Measurements from ENCODE around the gene BMP7.
"Not testable (repeated sequence)": the region's sequence is repeated elsewhere in the genome, so short reads cannot be mapped to it uniquely, and the experiment has no call there.

Gene BMP7

DNA sequence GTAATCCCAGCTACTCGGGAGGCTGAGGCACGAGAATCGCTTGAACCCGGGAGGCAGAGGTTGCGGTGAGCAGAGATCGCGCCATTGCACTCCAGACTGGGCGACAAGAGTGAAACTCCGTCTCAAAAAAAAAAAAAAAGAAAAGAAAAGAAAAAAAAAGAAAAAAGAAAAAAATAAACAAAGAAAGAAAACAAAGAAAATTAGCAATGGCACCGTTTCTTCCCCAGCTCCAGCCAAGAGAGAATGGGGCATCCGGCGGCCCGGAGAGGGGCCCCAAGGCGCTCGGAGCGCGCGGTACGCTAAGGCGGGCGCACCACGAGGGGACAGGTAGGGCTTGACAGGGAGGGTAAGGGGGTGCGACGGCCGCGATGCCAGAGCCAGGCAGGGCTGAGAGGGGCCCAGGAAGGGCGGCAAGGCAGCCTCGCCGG lies 1.5 kb downstream of the BMP7 start:
- DNase-seq = not testable (repeated sequence)

DNA sequence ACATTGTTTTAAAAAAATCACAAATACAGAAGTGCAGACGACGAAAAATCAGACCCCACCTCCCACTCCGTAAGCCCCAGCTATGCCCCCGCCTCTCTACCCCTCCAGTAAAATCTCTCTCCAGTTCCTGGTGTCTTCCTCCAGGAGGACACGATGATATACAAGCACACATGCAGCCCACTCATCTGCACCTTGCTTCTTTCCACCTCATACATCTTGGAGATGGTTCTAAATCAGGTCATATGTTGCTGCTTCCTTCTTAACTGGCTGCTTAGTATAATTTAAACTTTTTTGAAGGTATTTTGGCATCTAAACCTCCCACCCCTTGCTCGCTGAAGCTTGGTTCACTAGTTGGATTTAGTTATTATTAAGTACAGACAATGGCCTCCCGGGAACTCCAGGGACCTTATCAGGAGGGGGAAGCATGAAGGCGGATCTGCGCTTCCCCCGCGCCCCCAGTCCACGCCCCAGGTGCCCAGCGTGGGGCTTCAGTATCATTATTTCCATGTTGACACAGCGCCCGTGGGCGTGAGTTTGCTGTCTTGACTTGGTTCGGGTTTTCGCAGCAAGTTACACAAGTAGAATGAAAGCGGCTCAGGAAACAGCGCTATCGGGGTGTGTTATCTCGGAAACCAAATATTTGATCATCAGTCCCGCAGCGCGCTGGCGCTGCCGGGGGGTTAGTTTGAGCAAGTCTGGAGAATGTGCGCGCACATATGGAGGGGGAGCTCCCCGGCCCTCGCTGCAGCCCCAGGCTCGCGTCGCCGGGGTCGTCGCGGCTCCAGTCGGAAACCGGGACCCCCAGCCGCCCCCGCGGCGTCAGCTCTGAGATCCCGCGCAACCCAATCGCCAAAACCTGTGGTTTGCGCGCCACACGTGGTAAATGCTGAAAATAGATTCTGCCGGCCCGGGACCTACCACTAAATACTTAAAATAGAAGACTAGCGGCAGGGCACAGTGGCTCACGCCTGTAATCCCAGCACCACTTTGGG lies 2.3 kb downstream of the BMP7 start:
- no peak for DNase-seq

DNA sequence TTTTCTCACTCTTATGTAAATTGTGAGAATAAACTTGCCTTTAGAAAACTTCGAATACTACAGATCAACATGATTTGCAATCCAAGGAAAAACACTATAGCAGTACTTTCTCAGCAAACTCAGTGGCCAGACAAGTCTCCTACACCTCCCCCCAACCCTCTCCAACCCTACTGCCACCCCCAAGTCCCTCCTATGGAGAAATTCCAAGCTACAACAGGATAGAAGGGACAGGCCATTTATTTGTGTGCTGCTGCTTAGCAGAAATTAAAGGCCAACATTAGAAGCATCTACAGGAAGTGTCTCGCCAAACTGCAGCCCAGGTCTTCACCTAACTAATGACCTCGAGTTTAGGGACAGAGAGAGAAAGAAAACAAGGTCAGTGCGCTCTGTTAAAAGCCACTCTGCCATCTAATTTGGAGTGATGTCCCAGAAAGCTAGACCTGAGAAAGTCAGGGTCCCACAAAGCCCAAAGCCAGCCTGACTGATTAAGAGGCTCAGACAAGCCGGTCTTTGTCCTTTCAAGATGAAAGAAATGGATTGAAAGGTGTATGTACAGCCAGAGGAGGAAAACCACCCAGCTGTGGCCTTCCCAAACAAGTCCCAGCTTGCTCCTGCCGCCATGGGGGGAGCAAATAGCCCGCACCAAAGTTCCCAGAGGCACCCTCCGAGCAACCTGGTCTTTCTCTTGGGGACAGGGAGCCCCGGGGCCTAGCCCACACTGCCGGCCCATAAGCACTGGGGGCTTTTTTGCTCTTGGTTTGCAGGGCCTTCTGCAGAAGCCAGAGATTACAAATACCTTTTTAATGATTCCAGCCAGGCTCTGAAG lies 3.4 kb downstream of the BMP7 start:
- DNase-seq = no peak

DNA sequence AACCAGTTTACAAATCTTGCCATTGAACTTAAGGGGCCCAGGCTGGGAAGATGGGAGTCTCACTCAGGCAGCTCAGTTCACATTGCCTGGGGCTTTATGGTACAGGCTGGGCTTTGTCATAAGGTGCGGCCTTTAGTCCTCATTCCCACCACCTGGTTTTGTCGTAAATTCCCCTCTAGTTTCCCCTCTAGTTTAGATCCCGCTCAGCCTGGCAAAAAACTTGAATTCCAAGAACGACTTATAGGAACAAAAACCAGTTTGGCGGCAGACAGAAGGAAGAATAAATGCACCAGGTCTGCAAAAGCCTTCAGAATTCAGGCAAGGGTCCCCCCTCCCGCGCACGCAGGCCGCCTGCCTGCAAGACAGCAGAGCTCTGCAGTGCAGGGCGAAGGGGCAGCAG lies 4.1 kb downstream of the BMP7 start:
- no peak for DNase-seq

DNA sequence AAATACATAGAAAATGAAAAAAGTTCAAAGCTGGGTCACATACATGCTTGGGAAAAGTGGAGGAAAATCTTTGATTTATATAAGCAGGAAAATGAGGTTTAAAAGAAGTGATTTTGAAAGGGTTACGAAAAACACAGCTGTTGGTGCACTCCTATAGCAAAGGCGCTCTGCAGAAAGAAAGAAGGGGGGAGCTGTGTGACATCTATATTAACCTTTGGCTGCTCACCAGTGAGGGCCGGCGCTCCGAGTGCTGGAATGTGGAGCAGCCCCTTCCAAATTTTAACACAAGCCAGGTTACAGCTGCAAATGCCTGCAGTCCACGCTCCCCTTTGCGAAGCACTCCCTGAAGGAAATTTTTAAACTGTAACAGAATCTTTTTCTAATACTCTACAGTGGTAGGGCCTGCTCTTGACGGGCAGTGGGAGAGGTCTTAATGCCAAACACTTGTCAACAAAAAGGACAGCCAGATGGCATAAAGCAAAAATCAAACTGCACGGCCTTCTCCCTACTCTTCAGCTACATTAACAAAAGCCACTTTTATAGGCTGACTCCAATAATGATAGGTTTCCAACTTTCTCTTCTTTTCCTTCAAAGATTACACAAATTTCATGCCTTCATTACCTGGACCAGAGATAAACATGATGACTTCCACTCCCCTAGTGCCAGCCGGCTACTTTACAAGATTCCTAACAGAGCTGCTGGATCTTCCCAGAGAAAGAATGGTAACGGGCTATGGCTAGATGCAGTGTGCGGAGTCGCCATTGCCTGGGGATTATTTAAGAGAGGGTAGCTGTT lies 4.8 kb downstream of the BMP7 start:
- DNase-seq = no peak

DNA sequence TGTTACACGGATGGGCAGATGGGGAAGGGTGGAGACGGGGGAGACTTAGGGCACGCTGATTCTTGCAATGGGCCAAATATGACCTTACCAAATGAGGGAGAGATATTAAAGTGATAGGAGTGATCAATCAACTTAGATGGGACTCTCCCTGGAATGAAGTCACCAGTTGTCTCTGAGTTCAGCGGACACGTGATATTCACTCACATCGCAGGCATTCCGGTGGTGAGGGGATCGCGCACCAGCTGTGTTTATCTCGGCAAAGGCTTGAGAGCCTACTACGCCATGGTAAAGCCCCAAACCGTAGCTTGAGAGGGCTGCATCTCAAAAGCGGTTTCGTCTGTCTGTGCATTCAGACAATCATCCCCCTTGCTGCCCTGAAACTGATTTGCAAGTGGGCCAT lies 5.5 kb downstream of the BMP7 start:
- DNase-seq = no peak

DNA sequence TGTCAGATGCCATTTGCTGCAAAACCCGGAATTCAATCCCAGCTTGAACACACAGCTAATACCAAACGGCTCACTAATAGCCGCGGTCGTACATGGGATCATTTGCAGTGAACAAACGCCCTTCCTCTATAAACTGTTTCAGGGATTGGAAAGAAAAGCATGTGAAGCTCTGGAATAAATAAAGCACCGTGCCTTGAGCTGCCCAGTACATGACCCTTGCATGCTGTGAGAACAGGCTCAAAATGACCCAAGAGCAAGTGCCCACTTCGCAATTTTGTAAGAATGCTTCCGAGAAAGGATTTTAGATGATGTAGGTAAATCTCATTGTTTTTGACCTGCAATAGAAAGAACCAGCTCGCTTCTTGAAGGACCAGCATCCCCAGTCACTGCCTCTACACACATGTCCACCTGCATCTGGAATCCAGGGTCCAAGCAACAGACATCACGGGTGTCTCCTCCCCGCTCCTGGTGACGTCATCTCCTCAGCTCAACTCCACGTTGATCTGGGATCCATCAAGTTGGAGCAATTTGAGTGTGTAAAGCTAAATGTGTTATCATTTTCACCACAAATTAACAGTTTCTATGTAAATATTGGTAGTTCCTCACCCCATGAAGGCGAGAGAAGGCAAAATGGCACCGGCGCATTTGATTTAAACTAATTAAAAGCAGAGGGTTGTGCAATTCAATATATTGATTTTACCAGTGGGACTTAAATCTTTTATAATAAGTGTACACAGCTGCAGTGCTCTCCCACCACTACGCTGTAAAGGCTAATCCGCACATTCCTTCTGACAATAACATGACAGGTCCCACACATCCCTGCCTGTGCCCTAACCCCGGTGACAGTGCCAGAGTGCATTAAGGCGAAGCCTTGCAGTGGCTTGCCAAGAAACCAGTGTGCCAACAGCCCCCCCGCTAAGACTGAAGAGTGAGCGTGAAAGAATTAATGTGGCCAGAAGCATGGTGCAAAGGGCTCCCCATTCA lies 6.2 kb downstream of the BMP7 start:
- DNase-seq = no peak

DNA sequence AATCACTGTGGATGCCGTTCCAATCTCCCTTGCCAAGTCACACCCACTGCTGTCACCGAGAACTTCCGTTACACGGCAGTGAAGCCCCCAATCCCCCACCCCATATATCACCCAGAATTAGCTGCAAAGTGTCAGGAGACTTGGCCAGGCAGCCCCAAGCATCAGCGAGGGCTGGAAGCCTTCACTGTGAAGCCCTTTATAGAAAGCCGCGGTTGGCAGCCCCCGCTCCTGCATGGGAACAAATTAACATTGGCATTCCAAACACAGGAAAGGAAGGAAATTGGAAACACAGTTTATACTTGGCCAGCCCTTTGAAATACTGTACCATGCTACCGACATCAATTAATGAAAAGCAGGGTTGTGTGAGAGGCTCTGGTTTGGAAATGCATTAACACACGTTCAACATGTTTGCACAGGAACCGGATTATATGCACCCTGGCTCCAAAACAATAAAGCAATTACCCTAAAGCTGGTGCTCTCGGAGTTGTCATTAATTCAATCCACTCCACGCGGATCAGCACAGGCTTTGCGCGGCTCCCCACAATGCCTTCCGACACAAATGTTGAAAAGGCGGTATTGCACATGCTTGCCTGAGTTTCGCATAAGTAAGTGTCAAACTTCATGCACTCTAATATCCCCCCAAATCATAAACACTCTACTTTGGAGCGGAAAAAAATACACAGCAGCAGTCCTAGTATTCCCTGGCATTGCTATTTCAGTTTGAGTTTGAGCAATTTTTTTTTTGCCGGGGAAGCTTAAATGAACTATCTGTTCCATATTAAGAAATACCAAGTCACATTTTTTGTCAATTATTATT lies 7.1 kb downstream of the BMP7 start:
- DNase-seq = no peak

DNA sequence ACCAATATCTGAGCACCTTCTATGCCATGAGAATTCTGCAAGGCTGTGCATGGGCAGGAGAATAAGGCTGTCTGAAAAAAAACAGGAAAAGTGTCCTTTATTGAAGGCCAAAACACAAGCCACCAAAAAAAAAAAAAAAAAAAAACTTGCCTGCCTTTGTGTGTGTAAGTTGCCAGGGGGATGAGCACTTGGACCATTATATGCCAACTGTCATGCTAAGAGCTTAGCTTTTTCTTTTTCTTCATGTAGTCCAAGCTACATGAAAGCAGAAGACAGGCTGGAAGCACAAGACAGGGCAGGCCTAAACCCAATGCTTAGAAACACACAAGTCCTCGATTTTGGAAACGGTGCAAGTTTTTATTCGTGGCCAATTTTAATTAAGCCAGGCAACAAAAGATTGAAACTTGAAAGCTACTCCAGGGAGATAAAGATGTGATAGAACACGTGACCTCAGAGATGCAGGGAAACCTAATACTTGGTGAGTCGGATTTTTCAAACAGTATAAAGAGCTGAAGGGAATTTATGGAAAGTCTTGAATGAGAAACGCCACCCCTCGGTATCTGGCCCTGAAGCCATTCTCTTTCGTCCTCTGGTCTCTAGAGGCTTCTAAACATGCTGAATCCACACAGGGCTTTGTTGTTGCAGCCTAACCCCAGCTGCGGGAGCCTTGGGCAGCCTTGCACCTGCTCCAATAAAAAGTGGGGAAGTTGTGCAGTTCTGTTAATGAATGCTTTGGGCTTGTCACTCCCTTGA lies 8.6 kb downstream of the BMP7 start:
- DNase-seq = no peak

DNA sequence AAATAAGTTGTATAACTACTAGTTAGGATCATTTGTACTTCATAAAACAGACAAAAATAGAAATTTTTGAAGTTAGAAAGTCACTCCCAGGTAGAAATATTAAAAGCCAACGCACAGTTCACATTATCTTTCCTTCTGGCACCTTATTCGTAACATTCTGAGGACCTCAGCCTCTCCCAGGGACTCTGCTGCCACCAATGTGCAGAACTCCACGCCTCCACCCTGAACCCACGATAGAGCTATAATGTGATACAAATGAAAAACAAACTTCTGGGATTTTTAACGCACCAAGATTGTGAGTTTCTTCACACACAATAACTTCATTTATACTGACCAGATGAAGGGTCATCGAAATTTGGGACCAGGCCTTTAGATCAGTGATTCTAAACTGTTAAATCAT lies 9.5 kb downstream of the BMP7 start:
- DNase-seq = no peak

DNA sequence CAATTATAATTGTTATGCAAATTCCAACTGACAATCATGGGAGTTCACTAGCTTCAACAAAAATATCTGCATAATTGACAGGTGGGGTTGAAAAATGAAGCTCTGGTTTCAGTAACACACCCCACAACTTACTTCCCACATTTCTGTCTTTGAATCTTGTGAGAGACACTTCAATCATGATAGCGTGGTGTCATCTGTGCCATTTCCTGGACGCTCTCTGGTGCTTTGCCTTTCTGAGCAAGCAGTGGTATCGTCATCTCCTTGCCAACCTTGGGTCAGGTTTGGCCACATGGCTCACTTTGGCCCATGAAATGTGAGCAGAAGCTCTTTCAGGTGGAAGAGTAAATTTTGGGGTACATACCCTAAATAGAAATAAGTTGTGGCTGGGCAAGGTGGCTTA lies 10.2 kb downstream of the BMP7 start:
- no peak for DNase-seq

DNA sequence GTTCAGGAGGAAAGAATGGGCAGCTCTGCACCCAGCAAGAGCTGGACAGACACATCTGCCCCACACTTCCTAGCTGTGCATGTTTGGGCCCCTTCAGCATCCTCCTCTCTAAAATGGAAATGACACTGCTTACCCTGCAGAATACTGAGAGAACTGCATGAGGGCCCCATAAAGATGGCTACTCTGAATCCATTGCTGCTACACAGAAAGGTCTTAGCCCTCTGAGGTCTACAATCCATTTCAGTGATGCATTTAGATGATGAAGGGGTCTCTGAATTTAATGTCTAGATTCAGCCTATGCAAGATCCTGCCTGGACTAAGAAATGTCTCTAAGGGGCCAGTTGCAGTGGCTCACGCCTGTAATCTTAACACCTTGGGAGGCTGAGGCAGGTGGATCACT lies 11.3 kb downstream of the BMP7 start:
- DNase-seq = no peak

DNA sequence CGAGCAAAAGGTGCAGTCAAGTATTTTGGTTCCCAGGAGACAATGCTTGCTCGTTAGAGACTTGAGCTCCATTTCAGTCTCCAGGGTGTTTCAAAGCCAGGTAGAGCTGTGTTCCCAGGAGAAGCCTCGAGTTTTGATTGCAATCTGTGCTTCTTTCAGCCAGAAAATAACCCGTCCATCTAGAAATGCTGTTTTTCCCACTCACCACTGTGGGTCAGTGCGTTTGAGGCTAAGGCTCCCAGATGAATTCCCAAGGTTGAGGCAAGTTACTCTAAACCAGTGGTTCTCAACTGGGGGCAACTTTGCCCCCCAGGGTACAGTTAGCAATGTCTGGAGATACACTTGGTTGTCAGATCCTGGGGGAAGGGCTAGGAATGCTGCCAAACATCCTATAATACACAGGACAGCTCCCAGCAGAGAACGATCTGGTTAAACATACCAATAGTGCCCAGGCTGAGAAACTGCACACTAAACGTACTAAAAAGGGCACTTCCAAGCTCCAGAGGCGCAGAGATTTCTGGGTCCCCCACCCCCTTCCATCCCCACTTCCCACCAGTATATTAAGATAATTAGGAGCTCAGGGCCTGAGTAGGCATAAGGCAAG lies 13.8 kb downstream of the BMP7 start:
- no peak for DNase-seq

DNA sequence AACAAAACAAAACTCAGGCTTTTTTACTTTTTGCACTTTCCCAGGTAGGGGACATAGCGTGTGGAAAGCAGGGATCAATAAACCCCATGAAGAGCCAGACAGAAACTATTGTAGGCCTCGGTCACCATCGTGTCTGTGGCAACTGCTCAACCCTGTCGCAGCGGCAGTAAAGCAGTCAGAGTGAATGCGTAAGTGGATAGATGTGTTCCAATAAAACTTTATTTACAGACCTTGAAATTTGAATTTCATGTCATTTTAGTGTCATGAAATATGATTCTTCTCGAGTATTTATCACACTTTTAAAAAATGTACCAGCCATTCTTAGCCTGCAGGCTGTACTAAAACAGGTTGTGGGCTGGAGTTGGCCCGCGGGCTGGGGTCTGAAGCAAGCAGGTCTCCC lies 14.5 kb downstream of the BMP7 start:
- DNase-seq = no peak

DNA sequence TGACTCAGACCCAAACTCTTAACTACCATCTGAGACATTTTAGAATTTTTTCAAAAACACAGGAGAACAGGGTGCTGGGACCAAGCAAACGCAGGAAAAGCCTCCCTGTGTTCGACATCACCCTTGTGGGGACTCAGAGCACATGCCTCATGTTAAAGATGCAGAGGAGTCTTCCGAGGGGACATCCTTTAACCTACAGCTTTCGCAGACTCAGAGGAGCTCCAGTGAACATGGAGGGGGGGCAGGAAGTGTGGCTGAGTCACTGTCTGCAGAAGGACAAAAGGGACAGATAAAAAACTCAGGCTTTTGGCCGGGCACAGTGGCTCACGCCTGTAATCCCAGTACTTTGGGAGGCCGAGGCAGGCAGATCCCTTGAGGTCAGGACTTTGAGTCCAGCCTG lies 15.1 kb downstream of the BMP7 start:
- DNase-seq = no peak

DNA sequence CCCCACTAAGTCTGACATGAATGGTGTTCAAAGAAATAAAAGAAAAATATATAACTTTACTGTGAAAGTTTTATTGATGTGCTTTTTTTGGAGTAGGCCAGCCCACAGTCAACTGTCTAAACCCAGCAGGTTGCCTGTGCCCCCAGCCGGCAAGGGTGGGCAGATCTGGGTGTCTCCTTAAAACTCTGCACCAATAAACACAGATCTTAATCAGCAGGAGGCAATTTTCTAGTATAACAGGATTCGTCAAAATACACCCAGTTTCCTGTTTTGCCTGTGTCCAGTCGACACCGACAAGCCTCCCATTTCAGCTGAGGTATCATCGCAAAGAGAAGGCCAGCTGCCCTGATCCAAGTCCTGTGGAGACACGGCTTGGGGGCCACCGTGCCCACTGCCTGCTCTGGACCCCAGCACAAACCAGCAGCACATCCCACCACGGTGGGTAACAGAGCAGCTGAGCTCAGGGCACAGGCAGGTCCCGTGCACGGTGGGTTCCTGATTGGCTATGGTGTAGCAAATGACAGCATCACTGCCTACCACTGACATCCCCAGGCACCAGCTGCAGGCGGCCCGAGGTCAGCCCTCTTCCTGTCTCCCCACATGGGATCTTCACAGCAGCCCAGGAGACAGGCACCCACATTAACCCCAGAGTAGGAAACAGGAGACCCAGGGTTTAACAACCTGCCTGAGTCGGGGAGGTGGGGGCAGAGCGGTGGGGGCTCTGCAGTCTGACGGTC lies 15.7 kb downstream of the BMP7 start:
- DNase-seq = no peak

DNA sequence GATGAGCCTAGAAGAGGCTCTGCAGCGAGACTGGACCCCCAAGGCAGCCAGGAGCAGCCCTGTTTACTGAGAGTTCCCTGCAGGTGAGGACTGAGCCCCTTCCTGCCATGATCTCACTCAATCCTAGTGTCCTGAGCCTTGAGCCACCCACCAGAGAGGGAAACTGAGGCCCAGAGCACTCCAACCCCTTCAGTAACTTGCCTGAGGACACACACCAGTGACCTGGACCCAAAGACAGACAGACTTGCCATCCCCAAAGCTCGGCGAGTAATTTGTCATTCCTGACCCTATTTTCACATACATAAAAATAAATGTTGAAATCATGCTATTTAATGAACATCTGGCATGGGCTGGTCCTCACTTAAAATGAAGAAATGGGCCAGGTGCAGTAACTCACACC lies 16.7 kb downstream of the BMP7 start:
- no peak for DNase-seq

DNA sequence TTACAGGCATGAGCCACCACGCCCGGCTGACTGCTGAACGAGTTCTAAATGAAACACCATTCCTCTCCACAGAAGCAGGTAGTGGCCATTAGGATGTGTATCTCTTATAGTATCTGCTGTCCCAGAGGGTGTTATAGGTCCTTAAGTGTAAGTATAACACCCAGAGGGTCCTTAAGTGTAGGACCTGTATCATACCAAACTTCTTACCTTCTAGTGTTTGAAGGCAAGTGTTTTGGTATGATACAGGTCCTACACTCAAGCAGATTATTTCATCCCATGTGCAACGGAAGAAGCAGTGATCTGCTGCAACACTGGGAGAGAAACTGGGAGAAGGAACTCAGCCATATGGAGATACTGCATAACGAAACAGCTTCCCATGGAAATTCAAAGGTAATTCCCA lies 17.4 kb downstream of the BMP7 start:
- no peak for DNase-seq
